RPMI8226 (cell line): ENCODE measurements around the gene AKNA.

Experiments
- DNase-seq: peaks from one replicate; pipeline ENCODE4 v3.0.0-alpha.2; 2015

The AKNA gene

DNA sequence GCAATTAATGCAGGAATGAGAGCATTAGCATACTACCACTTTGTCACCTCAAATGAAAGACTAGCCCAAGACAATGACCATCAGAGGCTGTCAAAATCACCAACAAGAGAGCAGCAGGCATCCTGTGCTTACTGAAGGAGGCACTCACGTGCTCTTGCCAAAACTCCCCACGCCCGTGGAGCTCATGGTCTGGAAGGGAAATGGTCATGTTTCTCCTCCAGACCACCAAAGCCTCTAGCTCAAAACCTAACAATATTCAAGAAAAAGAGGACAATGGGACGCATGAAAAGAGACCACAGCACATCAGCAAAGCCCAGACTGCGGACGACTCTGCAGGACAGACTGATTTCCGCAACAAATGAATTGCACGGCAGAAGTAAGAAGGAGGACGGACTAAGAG is 12.8 kb downstream of the AKNA start:
- DNase-seq = no peak

GRCh38 chr9:114373960-114374730 is 13.6 kb downstream of the AKNA start:
- DNase-seq = no peak

GRCh38 chr9:114372921-114373448 is 14.8 kb downstream of the AKNA start:
- DNase-seq = peak; percentile 88

GRCh38 chr9:114371973-114372917 is 15.5 kb downstream of the AKNA start:
- peak; percentile 68 for DNase-seq

GRCh38 chr9:114371343-114371944 is 16.3 kb downstream of the AKNA start:
- no peak for DNase-seq

DNA sequence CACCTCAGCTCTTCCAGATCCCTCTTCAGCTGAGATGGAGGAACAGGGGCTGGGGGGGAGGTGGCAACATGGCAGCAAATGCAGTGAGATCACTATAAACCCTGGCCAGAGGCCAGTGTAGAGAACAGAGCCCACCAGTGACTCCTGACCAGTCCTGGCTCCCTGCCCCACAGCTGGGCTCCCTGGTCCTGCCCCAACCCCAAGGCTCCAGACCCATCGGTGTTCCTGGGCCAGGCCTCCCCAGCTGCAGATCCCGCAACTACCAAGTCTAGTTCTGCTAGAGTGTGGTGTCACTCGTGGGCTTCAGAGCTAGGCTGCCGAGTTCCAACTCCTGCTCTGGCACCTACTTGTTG is 16.8 kb downstream of the AKNA start:
- no peak for DNase-seq

GRCh38 chr9:114370251-114370967 is 17.4 kb downstream of the AKNA start:
- no peak for DNase-seq

DNA sequence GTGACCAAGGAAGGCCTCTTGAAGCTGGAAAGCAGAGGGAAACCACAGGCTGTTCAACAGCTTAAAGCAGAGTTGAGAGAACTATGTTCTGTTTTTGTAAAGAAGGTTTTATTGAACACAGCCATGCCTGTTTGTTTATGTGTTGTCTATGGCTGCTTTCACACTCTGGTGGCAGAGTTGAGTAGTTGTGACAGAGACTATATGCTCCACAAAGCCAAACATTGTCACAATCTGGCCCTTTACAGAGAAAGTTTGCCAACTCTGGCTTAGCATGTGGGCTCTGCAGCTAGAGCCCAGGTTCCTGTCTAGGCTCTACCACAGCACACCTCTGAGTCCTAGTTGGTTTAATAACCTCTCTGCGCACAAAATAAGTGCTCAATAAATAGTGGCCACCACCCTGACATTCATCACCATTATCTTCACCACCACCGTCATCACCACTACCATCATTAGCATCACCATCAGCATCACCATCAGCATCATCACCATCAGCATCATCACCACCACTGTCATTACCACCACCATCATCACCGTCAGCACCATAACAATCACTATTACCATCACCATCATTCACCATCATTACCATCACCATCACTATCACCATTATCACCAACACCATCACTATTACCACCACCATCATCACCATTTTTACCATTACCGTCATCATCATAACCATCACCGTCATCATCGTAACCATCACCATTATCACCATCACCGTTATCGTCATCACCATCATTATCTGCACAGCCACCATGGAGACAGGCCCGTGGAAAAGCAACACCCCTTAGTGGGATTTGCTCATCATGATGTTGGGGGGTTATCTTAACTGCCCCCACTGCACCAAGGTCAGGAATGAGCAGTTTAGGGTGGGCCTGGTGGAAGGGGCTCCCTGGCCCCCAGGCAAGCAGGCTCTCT is 18.3 kb downstream of the AKNA start:
- DNase-seq = no peak

DNA sequence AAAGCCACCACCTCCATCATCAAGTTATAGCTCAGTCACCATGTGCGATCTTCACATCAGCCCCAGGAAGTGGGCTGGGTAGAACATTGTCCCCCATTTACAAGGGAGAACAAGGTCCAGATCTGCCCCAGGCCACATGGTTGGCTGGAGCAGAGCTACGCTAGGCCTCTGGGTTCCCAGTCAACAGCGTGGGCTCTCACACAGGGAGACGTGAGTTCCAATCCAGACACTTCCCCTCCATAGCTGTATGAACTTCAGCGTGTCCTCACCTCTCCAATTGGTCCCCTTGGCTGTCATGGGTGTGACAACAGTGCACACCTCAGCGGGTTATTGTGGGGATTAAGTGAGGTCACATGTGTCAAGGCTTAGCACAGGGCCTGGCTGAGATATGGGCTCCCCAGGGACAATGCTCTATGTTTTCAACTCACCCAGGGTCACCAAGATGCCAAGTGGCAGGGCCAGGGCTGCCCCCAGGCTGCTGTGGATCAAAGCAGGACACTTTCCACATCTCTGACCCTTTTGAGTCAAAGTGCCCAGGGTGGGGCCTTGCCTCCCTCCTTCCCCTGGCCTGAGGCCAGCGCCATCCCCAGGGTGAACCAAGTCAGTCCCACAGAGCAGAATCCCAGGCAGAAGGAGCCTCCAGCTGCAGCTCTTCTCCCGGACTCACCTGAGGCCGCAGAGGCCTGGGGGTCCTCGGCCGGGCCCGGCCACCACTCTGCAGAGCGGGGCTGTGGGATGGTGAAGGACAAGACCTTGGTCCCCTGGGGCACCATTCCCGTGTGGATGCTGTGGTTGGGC is 19.8 kb downstream of the AKNA start:
- DNase-seq = no peak

DNA sequence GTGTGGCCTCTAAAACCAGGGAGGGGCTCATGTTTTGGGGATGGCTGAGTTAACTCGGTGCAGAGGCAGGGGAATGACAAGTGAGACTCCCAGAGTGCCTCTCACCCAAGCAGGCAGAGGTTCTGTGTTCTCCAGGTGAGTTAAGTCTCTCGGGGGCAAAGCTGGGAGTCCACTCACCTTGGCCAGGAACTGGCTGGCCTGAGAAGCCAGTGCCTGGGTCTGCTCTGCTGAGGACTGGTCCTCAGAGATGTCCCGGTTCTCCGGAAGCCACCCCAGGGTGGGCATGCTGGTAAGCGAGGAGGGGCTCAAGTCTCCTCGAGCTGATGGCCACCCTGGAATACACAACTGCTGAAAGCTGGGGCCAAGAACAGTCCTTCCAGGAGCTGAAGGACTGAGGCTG is 20.4 kb downstream of the AKNA start:
- no peak for DNase-seq

DNA sequence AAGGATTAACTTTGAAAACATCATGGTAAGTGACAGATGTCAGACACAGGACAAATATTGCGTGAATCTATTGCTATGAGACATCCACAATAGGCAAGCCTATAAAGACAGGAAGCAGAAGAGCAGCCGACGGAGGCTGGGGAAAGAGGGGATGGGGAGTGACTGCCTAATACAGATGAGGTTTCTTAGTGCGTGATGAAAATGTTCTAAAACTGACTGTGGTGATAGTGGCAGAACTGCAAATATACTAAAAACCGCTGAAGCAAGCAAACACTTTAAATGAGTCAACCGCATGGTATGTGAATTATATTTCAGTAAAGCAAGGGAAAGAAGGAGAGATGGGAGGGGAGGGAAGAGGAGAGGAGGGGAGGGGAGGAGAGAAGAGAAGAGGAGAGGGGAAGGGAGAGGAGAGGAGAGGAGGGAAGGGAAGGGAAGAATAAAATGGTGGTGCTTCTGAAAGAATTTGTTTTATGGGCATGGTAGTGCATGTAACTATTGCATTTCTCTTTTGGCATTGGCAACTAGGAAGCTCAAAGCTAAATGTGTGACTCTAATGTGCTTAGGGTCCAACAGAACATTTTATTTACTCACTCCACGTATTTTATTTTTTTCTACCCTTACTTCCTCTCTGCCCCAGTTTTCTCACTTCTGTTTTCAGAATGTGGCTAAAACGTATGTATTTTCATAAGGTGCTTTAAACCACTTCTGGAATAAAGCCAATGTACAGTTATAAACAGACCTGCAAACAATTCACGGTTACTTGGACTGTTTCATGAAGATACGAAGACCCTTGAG is 21.3 kb downstream of the AKNA start:
- DNase-seq = peak; percentile 70

DNA sequence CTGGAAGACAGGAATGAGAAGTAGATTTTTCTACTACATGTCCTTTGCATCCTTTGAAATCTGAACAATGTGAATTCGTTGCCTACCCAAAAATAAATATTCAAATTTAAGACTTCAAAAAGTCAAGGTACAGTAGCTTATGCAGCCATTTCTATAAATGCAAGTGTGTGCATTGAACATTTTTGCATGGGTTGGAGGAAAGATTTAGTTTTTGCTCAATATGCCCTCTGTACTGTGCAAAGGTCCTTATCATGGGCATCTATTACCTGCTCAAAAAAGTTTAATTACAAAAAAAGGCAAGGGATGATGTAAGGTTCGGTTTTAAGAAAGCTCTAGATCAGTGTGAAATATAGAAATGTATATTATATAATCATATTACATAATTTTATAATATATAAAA is 22.6 kb downstream of the AKNA start:
- DNase-seq = no peak

- DNase-seq = peak; percentile 66
Observed at GRCh38 chr9:114364134-114365041, 23.4 kb downstream of the AKNA start.

DNA sequence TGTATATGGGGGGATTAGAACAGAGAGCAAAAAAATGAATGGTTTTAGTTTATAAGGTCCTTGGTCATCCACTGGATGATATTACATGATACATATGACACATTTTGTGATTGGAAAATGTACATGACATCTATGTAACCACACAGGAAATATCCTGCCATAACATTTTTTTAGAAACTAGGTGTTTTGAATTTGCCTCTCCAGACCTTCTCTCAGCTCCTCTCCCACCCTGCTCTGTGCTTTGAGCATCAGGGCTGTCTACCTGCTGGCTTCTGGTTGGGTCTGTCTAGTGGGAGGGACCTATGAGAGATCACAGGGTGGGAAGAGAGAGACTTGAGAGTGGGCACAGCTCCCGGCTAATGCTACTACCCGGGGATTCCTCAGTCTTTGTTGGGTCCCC is 24.4 kb downstream of the AKNA start:
- DNase-seq = no peak

- no peak for DNase-seq
Observed at GRCh38 chr9:114362394-114362793, 25.4 kb downstream of the AKNA start.

DNA sequence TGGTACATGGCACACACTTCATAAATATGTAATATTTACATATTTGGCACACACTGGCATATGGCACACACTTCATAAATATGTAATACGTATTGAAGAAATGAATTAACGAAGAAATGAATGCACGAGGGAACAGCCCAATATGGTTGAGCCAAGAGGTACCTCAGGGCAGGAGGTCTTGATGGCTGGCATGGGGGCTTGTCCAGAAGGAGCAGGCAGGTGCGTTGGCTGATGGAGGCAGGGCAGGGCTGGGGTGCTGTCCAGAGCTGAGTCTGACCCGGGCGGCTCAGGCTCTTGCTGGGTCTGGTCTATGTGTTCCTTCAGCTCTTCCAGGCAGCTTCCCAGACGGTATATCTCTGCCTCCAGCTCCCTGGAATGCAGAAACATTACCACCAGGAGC is 26.2 kb downstream of the AKNA start:
- DNase-seq = no peak

DNA sequence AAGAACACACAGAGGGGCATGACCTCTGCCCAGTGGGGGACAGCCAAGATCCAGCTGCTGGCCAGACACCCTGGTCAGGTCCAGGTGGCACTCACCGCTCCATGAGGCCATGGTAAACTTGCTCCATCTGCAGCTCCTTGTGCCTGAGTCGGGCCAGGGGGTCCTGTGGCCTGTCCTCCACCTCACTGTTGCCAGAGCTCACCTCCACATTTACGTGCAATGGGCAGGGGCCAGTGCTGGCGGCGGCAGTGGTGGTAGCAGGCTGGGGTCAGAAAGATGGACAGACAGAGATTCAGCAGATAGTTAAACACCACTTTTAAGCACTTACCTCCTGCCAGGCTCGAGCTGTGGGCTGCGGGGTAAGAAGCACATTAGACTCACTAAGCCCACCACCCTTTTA is 28.0 kb downstream of the AKNA start:
- DNase-seq = no peak

DNA sequence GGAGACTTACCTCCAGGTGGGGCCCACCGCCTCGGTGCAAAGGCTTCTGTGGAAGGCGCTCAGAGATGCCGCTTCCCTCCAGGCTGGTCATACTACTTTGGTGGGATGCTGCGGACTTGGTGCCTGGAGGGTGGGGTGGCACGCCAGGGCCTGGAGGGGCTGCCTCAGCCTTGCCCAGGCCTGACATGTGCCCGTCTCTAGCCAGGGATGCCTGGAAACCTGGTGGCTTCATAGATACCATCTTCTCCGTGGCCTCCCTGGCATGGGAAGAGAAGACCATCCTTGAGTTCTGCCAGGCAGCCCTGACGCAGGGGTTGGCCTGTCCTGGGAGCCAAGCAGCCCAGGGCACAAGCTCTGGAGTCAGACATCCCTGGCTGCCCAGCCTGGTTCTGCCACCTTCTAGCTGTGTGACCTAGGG is 29.9 kb downstream of the AKNA start:
- no peak for DNase-seq

GRCh38 chr9:114357360-114357759 is 30.4 kb downstream of the AKNA start:
- DNase-seq = no peak
